SK-N-DZ (cell line): ENCODE results near the gene PTPN12.
A peak's percentile ranks its signal among the peaks of the same experiment; 100 is the strongest.
"Not testable (repeated sequence)": the region's sequence is repeated elsewhere in the genome, so short reads cannot be mapped to it uniquely, and the experiment has no call there.

Experiments used
- DNase-seq: peaks from one replicate; pipeline ENCODE4 v3.0.0-alpha.2; 2015; ENCODE audit warnings: low spot score

Gene PTPN12

DNA sequence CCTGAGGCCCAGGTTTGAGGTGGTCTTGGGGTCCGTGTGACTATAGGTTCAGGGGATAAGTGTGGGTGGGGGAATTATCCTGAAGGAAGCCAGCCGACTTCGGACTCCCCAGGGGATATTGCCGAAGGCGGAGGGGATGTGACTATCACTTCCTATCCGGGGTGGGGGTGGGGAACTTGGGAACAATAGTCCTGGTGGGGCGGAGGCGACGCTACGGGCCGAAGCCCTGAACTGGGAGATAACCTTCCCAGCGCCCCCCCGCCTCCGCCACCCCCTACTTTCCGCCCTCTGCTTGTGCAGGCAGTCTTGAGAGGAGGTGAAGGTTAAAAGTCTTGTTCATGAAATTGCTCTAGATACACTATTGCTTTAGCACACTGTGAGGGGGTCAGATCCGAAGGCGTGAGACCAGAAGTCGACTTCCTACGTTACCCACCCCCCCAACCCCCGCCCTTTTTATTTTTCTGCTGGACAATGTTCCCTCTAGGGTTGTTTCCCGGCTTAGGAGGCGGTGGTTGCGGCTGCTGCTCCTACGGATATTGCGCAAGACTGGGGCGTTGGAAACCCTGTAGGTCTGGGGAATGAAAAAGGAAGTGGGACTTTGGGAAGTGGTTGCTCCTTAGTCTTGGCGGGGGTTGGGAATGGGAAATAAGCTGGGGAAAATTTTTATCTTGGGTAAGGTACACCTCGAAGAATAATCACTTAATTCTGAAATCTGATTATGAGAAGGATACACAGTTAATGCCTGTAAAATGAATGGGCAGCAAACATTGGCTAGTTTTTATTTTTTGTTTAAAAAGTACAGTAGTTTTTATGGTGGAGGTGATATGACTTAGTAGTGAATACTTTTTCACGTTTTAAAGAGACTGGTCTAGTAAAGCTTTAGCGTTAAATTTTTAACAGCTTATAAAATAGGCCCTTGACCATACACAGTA, 1.5 kb downstream of the PTPN12 start:
- peak; percentile 78 for DNase-seq

DNA sequence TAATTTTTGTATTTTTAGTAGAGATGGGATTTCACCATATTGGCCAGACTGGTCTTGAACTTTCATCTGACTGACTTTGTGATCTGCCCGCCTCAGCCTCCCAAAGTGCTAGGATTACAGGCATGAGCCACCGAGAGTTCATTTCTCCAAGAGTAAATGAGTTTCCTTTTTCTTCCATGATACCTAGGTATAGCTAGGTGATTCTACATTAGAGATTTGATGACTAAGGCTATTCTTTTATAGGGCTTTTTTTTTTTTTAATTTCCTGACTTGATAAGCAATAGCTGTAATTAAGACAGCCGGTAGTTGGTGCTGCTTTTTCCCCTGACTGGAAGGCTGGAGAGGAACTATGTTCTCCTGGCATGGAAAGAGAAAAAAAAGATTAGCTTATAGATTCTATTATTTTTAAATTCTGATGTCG, 3.3 kb downstream of the PTPN12 start:
- DNase-seq: no peak

DNA sequence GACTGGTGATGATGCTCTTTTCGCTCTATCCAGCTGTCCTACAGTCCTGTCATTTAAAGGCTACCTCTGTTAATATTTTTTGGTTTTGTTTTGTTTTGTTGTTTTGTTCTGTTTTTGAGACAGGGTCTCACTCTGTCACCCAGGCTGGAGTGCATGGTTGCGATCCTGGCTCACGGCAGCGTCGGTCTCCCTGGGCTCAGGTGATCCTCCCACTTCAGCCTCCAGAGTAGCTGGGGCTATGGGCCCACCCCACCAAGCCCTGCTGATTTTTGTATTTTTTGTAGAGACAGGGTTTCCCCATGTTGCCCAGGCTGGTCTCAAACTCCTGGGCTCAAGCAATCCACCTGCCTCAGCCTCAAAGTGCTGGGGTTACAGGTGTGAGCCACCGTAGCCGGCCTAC, 3.9 kb downstream of the PTPN12 start:
- not testable (repeated sequence) for DNase-seq

DNA sequence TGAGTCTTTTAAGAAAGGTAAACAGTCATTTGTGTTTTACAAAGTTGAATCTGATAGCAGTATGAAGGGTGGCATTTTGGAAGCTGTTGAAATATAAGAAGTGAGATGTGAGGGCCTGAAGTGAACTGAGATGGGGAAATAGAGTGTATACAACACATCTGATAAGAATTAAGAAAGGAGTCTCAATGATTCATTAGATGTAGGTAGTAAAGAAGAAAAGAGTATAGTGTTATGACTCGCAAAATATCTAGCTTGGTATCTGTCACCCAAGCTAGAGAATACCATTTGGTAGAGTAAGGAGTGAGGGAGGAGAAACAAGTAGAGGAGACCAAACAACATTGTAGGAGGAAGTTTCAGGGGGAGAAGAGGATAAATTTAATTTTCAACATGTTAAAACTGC, 5.3 kb downstream of the PTPN12 start:
- no peak for DNase-seq

DNA sequence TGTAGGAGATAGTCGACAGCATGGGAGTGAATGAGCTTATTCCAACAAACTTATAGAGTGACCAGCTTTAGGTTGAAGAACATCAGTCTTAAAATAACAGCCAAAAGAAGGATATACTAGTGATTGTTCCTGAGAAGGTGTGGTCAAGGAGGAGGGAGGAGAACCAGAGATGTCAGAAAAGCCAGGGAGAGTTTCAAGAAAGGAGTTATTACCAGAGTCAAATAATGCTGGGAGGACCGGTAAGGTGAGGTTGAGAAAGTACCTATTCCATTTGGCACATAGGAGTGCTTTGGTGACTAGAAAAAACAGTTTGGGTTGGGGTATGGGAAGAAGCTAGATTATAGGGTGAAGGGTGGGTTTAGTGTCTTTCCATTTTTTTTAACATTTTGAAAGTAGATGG, 5.8 kb downstream of the PTPN12 start:
- DNase-seq: no peak

DNA sequence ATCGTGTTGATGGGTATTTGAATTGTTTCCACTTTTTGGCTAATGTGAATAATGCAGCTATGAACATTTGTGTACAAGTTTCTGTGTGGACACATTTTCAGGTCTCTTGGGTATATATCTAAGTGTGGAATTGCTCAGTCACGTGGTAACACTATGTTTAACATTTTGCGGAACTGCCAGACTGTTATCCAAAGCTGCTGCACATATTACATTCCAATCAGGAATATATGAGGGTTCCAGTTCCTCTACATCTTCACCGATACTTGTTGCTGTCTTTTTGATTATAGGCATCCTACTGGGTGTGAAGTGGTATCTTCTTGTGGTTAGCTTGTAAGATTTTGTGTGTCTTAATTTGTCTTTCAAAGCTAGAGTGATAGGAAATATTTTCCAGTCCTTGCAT, 6.8 kb downstream of the PTPN12 start:
- DNase-seq: no peak

DNA sequence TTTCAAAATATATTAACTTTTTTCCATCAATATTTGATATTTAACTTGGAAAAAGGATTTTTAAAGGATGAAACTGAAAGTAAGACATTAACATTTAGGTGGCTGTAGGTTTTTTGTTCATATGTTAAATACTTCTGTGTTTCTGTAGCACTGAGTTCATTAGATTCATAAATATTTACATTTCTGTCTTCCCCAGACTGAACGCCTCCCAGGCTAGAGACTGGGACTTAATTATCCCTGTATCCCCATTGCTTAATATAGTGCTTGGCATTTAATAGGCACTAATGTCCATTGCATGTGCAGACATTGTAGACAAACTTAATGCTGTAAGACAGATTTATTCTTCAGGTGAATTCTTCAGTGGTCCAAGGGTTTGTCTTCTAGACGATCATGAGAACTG, 7.4 kb downstream of the PTPN12 start:
- DNase-seq: no peak

DNA sequence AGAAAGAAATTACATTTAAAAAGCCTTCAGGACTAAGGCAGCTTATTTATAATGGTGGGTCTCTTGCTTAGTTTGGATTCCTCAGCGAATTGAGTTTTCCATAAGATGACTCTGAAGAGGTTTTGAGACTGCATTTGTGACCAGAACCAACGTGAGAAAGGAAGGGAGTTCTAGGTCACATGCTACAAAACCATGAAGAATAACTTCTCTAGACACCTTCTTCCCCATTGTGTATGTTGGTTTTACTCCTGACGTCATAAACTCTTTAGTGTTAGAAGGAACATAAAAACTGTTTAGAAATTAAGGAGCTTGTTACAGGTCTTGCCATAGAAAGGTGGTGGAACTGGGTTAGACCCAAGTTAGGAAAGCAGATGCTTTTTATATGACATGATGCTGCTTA, 11.1 kb downstream of the PTPN12 start:
- no peak for DNase-seq

DNA sequence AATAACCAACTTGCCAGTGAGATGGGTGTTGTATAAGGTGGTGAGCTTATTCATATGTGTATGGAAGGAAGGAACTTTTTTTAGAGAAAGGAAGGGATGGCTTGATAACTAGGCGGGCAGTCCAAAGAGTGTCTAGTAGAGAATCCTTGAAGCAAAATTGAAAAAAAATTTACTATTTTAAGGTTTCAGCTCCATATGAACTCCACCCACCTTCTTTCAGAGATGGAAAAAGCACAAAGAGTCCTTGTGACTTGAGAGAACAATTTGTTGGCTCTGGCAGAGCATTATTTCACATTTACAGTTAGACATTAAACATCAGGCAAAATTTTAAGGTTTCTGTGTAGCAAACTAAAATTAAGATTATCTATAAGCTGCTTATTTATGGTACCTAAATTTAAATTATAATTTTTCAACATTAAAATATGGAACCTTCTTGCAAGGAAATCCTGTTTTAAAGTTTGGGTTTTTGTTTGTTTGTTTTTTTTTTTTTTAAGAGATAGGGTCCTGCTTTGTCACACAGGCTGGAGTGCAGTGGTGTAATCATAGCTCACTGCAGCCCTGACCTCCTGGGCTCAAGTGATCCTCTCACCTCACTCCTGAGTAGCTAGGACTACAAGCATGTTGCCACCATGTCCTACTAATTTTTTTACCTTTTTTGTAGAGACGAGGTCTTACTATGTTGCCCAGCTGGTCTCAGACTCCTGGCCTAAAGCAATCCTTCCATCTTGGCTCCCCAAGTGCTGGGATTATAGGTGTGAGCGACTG, 12.2 kb downstream of the PTPN12 start:
- DNase-seq: no peak

DNA sequence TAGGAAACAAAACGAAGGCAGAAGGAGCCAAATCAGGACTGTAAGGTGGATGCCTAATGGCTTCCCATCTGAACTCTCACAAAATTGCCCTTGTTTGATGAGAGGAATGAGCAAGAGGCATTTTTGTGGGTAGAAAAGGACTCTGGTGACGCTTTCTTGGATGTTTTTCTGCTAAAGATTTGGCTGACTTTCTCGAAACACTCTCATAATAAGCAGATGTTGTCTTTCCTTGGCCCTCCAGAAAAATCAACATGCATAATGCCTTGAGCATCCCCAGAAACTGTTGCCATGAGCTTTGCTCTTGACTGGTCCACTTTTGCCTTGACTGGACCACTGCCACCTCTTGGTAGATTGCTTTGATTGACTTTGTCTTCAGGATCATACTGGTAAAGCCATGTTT, 13.5 kb downstream of the PTPN12 start:
- no peak for DNase-seq

DNA sequence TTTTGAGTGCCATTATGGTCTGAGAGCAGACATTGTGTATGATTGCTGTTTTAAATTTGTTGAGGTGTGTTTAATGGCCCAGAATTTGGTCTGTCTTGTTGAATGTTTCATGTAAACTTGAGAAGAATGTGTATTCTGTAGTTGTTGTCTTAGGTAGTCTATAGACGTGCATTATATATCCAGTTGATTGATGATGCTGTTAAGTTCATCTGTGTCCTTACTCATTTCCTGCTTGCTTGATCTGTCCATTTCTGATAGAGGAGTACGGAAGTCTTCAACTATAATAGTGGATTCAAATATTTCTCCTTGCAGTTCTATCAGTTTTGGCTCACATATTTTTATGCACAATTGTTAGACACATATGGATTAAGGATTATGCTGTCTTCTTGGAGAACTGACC, 16.0 kb downstream of the PTPN12 start:
- no peak for DNase-seq

DNA sequence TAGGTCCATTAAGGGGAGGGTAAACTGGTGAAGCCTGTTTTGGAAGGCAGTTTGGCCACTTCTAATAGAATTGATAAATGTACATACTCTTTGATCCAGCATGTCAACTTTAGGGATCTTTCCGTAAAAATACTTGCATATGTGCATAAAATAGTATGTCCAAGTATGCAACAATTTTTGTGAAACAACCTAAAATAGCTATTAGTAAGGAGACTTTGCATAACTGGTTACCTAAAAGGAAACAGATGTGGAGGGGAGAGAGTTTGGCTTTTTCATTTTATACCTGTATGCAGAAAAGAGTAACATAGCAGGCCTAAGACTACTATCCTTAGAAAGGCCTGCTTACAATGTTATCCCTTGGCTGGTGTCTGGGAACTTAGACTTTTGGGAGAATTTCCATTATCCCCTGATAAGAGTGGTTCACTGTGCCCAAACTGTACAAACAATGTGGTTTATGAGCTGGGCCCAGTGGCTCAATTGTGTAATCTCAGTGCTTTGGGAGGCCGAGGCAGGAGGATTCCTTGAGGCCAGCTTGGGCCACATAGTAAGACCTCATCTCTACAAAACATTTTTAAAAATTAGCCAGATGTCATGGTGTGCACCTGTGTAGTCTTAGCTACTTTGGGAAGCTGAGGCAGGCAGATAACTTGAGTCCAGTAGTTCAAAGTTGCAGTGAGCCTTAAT, 21.3 kb downstream of the PTPN12 start:
- no peak for DNase-seq

DNA sequence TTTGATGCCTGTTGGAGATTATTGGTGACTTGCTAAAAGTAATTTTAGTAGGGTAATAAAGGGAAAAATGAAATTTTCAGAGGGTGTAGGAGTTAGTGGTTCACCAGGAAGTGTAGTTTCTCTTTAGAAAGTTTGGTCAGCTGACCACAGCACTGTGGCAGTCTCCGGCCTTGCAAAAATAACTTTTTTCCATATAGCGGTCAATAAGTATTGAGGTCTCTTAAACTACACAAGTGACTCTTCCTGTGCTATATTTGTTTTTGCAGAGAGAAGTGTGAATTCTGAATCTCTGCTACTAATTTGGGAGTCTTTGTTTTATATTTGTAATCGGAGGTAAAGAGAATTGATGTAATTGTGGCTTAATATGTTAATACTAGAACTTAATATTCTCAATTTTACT, 24.3 kb downstream of the PTPN12 start:
- no peak for DNase-seq

DNA sequence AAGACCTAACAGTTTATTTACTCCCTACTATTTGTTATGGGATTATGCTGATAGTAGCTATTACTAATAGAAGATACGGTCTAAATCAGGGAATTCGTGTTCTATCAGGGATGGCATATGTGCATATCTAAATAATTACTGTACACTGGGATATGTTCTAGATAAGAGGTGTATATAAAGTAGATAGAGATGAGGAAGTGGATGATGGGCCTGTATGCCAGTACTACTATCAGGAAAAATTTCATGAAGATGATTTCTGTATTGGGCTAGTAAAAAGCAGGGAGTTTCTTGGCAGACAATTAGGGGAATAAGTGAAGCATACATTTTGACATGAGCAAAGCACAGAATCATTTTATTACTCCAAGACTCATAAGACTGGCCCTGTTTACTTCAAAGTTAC, 26.2 kb downstream of the PTPN12 start:
- DNase-seq: no peak

DNA sequence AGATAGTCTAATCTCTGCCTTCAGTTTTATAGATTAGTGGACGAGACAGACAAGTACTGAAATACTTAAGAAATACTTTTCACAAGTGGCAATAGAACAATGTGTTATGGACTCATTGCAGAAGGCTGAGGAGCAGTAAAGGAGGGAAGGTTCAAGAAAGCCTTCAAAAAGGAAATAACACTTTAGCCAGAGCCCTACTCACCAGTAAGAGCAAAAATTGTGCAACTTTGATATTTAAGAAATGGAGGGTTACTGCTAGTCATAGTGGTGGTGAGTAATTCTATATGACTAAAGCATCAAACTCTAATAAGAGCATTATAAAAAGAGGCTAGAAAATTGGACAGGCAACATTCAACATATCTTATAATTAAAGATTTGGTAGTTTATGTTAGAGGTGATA, 28.8 kb downstream of the PTPN12 start:
- no peak for DNase-seq

DNA sequence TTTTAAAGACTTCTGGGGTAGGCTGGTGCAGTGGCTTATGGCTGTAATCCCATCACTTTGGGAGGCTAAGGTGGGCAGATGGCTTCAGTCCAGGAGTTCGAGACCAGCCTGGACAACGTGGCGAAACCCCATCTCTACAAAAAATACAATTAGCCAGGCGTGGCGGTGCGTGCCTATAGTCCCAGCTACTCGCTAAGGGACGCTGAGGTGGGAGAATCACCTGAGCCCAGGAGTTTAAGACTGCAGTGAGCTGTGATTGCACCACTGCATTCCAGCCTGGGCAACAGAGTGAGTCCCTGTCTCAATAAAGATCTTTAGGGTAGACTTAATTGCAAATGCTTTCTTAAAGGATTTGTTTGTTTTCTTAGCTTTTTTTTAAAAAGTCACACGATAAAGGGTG, 29.3 kb downstream of the PTPN12 start:
- DNase-seq: no peak

DNA sequence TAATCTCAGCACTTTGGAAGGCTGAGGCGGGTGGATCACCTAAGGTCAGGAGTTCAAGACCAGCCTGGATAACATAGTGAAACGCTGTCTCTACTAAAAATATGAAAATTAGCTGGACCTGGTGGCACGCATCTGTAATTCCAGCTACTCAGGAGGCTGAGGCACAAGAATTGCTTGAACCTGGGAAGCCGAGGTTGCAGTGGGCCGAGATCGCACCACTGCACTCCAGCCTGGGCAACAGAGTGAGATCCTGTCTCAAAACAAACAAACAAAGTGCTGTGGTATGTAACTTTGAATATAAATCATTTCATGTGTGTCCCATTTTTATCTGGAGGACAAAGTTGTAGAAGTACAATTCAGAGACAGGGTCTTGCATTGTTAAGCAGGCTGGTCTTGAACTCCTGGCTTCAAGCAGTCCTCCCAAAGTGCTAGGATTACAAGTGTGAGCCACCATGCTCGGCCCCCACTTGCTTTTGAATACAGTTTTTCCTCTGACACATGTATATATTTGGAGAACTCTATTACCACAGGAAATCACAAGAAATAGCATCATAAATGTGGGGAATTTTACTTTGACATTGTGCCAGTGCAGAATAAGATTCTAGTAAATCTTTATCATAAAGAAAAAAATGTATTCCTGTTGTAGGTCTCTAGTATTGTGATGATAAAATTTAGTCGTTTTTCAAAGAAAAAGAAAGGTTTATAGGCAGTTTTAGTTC, 32.6 kb downstream of the PTPN12 start:
- DNase-seq: no peak

DNA sequence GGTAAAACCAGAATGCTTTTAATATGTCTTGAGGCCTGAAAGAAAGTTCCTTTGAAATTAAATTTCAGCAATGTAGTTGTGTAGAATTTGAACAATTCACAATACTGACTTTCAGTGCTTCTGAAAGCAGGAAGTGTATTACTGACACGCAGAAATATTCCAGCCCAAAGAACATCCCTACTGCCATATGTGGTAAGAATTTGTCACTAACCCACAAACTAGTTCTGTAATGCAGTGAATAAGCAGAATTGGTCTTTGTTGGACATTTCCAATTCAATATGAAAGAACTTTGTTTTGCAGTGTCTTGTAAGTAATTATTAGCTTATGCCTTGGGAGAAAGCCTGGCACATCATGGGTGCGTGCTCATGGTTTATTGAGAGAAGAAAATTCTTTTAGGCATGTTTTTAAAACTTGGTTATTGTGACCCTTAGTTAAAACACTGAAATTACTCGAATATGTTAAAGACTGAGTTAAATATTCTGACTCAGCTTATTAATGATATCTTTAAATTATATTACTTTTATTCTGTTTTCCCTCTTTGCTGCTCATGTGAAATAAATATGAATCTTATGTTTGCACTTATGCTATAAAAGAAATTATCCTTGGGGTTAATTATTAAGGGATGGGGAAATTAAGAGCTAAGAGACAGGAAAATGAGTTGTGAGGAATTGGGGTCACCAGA, 33.4 kb downstream of the PTPN12 start:
- DNase-seq: no peak

DNA sequence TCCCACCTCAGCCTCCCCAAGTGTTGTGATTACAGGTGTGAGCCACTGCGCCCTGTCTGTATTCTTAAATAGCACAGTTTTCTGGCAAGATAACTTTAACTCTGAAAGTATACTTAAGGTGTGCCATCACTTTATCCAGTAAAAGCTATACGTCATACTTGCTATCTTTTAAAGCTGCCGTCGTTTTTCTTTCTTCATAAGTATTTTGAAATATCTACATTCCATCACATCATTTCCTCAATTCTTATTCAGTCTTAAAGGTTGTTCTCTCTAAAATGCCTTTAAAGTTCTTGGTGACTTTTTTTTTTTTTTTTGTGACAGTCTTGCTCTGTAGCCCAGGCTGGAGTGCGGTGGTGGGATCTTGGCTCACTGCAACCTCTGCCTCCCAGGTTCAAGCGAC, 34.7 kb downstream of the PTPN12 start:
- no peak for DNase-seq

DNA sequence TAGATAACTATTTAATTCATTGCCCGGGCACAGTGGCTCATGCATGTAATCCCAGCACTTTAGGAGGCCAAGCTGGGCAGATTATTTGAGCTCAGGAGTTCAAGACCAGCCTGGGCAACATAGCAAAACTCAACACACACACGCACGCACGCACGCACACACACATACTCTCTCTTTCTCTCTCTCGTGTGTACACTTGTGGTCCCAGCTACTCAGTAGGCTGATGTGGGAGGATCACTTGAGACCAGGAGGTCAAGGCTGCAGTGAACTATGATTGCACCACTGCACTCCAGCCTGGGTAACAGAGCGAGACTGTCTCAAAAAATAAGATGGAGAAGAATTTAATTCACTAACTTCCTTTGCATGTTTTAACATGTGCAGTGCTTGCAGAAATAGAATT, 38.1 kb downstream of the PTPN12 start:
- DNase-seq: no peak

DNA sequence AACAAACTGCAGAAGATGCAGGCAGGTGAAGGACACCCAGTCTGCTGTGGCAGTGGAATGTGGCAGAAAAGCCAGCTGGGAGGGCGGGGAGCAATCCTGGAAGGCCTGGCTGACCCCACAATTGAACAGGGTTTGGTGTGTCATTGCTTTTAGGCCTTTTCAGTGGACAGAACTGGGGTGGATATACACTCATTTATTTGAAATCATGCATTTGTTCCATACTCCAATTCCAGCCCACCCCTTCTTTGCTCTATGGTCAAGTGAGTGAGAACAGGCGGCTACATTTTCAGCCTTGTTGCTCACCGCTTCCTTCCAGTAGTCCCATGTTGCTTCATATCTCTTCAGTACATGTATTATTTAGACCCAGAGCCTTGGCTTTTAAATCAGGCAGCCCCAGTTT, 39.8 kb downstream of the PTPN12 start:
- DNase-seq: no peak
